ENCODE data around the gene CYP46A1.

CYP46A1 gene

DNA sequence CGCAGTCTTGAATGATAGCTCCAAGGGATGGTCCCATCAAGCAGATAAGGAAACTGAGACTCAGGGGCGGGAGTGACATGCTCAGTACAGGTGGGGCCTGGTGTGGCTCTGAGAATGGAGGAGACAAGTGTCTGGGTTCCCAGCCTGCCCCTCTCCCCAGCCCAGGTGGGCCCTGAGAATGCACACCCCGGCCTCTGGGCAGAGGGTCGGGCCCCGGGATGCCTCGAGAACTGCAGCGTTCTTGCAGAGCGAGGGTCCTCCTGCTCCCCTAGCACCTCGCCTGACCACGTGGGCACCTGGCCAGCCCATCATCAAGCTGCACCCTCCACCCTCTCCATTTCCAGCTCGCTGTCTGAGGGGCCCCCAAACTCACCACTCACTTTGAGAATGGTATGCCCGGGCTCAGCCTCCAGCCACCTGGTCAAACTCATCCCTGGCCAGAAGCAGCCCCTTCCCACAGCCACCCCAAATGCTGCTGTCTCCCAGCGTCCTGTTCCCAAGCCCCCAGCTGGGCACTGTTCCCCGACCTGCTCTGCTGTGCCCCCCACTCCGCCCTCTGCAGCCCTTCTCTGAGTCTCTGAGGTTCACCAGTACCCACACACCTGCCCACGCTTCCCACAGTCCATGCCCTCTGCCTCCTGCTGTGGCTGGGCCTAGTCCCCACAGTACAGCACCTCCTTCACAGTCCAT lies 44.3 kb downstream of the CYP46A1 start:
- DNase-seq (ENCODE audit: low read depth in 3 of 3): no peak

DNA sequence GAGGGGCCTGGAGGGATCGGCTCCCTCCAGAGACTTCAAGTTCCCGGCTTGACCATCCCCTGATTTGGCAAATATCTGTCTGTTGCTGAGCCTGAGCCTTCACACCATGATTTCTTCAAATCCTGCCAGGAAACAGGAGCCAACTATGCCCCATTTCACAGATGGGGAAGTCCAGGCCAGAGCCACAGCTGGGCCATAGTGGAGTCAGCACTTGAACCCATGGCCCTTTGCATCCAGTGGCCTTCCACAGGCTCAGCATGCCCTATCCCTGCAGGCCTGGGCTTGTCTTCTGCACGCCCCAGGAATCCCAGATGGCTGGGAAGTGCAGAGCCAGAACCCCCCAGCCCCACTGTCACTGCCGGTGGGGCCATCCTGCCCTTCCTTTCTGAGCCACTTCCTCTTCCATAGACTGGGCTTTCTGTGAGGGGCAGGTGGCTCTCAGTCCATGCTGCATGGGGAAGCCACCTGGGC lies 44.9 kb downstream of the CYP46A1 start:
- DNase-seq (ENCODE audit: low read depth in 3 of 3): no peak

DNA sequence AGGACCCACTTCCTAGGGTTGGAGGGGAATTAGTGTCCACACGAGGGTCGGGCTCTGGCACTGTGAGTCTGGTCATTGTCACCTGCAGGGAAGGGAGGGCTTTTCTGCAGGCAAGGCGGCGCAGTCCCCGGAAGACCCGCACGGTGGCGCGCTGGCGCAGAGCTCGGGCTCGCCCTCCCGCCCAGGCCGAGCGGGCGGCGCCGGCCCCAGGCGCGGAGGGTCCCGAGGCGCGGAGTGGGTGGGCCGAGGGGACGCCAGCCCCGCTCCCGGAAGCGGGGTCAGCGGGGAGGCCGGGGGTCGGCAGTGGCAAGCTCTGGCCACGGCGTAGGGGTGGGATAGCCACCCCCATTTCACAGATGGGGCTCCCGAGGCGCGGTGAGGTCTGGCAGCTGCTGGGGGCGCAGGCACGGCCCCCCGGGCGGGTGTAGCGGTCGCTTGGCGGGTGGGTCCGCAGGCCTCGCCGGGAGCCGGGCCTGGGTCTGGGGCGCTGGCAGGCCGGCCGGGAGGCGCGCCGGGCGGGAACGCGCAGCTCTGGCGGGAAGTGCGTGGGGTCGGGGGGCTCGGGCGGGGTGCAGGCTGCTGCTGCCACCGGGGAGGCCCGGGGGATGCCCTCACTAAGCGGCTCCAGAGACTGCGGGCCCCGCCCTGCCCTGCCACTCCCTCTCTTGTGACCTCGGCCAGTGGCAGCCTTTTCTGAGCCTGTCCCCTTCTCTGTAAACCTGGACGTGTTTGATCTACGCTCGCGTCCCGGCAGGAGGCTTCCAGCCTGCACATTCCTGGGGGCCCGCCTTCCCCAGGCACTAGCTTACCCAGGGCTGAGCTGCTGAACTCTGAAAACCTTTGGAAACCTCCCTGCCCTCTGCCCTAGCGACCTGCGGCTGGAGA lies 46.1 kb downstream of the CYP46A1 start:
- DNase-seq (ENCODE audit: low read depth in 3 of 3): peak; percentile 27 to 57 (median 37)

DNA sequence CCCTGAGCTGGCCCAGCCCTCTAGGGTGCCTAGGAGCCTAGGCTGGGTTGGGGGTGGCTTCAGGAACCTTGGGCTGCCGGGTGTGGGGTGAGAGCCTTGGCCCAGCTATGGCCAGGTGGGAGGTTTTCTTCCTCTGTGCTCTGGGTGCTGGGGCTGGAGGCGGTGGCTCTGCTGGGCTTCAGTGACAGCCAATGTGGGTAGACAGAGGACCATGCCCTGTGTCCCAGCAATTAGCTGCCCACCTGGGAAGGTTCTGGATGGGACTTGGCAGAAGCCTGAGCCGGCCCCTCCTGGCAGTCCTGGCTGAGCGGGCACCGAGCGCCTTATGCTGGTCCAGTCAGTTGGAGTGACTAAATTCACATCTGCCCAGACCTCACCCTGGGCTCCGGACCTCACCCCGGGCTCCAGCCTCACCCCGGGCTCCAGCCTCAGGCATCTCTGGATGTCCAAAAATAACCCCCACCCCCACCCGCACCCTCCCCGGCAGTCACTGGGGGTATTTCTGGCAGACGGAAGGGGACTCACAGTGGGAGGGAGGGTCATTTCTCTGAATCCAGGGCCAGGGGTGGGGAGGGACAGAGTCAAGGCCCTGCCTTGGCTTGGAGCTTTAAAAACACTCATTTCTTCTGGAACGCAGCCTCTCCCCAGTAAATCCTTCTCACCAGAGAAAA lies 46.9 kb downstream of the CYP46A1 start:
- no peak for DNase-seq (ENCODE audit: low read depth in 3 of 3)

DNA sequence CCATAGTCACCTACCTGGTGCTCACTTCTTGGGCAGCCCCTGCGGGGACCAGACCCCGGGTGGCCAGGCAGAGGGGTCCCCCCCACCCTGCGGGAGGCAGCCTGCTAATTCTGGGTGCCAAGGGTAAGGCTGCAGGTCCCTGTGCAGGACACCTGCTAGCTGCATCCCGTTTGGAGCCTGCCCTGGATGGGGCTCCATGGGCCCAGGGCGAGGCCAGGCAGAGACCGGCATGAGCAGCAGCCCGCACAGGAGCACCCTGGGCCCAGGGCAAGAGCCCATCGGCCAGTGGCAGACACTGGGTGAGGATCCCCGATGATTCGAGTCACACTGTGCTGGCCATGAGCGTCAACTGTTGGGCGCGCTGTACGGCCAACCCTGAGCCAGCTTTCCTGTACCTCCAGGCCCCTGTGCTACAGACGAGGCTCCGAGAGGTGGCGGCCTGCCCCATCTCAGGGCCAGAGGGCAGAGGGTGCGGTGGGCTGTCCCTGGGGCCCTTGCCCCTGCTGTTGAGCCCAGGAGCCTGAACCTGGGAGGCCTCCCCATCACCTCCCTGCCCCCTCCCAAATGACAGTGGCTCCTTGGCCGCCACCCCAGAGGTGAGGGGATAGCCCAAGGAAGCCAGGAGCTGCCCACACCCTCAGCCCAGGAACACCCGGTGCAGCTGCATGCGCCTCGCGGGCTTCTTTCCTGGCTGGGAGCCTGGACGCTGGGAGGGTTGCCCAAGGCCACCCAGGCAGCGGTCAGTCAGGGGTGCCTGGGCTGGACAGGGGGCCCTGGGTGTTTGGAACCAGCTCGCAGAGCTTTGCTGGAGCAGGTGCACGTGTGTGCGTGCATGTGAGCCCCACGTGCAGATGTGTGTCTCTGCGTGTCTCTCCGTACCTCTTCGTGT lies 47.7 kb downstream of the CYP46A1 start:
- no peak for DNase-seq (ENCODE audit: low read depth in 3 of 3)

DNA sequence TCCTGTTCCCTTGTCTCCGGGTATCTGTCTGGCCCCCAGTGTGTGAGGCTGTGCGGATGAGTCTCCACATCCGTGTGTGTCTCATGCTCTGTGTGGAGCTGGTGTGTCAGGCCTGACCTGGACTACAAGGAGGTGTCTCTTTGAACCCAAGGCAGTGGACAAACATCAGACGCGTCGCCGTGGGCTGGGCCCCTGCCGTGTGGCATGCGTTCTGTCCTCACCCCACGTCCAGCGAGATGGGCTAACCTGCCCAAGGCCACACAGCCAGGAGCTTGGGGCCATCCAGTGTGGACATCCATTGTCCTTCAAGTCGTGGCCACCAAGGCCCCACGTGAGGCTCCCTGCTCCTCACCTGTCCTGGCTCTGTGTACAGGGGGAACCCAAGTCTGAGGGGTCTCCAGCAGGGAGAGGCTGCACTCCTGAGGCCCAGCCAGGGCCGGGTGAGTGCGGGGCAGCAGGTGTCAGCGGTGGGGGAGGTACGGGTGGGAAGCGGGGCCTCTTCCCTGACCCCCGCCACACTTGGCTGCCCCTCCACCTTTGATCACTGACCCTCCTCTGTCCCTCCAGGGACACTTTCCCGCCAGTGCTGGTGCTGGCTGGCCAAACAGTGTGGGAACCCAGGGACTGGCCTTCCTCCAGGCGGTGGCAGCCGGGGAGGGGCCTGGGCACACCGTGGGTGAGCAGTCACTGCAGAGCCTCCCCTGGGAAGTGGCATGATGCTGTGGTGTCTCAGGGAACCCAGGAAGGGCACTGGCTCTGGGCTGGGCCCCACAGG lies 48.5 kb downstream of the CYP46A1 start:
- no peak for DNase-seq (ENCODE audit: low read depth in 3 of 3)

DNA sequence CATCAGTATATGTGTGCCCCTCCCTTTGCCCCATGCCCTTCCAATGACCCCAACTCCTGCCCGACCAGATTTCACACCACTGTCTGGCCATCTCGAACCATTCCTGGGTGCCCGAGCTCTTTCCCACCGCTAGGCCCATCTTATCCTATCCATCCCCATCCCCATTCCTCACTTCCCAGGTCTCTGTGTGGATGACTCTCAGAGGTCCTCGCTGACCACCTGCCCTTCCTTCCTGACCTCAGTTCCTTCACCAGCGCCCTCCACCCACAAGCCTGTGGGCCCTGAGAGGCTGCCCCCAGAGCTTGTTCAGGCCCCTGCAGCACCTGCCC lies 49.1 kb downstream of the CYP46A1 start:
- no peak for DNase-seq (ENCODE audit: low read depth in 3 of 3)

DNA sequence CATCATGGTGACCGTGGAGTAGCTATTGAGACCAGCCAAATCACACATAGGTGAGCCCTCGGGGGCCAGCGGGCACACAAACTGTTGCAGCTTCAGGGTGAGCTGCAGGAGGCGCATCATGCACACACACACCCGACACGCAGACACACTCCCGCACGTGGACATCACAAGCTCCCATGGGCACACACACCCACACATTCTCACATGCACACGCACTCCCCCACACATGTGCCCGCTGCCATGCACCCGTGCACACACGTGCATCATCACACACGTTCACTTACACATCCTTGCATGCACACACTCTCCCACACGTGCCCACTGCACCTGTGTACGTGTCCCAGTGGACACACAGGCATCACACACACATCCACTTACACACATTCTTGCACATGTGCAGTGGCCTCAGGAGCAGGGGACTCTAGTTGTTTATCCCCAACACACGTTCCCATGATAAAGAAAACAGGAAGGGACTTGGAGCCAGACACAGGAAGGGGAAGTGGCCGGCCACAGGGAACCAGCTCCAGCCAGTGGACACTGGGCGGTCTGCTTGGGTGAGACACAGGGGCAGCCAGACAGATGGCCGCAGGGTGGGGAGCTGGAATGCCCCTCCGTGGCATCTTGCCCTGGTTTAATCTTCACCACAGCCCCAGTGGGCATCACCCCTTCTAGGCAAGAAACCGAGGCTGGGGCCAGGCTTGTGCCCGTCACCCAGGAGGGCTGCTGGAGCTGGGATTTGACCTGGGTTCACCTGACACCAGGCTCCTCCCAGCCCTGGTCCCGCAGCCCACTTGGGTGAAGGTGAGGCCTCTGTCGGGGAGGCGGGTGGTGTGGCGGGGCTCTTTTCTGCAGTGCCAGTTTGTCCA lies 49.7 kb downstream of the CYP46A1 start:
- no peak for DNase-seq (ENCODE audit: low read depth in 3 of 3)

DNA sequence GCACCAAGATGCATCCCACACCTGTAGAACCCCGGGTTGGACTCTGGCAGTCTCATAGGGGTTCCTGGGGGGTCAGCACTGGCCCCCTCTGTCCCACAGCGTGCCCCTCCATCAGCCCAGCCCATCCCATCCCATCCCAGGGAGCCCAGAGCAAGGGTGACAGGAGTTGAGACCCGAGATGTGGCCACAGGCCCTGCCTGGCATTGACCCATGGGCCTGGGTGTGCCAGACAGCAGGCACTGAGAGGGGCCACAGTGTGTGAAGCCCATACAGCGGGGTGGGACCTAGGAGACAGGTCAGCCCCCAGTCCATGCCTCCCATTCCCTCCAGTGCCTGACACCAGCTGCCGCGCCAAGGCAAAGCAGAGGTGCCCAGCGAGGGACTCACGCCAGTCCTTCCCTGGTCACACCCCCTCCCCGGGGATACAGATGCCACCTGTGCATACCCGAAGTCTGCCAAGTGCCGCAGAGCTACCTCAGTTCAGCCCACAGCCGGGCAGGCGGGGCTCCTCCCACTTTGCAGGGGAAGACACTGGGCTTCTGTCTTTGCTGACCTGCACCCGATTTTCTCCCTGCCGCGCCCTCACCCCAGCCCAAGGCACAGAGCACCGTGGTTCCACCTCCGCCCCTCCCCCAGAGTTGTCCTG lies 50.4 kb downstream of the CYP46A1 start:
- DNase-seq (ENCODE audit: low read depth in 3 of 3): no peak

DNA sequence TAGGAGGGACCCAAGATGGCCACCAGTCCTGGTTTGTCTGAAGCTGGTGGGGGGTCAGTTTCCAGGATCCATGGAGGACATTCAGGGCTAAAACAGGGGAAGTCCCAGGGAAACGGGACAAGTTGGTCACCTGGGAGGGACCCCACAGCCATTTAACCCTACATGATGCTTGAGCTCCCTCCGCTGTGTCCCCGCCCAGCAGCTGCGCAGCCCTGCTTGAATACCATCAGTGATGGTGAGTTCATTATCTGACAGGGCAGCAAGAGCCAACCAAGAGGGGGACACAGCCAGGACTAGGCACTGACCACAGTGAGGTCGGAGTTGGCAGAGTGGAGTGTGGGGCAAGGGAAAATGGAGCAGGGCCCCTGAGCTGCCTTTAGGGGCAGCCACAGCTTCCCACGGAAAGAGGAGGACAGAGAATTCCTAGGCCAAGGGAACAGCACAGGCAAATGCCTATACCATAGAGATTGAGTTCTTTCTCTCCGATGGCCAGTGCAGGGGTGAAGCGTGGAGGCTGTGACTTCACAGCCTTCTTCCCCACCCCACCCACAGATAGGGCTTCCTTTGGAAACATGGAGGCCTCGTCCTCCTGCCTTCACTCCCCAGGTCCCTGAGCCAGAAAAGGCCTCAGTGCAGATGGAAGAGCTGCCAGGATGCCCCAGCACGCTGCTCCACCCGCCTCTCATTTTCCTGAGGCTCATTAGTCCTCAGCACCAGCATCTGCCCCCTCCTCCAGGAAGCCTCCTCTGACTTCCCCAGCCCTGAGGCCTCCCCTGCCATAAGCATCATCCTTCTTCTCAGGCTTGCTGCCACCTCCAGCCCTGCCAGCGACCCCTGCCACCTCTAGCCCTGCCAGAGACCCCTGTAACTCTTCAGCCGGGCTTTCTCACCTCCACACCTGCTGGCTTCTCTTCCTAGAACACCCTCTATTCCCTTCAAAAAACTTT lies 51.4 kb downstream of the CYP46A1 start:
- DNase-seq (ENCODE audit: low read depth in 3 of 3): no peak

DNA sequence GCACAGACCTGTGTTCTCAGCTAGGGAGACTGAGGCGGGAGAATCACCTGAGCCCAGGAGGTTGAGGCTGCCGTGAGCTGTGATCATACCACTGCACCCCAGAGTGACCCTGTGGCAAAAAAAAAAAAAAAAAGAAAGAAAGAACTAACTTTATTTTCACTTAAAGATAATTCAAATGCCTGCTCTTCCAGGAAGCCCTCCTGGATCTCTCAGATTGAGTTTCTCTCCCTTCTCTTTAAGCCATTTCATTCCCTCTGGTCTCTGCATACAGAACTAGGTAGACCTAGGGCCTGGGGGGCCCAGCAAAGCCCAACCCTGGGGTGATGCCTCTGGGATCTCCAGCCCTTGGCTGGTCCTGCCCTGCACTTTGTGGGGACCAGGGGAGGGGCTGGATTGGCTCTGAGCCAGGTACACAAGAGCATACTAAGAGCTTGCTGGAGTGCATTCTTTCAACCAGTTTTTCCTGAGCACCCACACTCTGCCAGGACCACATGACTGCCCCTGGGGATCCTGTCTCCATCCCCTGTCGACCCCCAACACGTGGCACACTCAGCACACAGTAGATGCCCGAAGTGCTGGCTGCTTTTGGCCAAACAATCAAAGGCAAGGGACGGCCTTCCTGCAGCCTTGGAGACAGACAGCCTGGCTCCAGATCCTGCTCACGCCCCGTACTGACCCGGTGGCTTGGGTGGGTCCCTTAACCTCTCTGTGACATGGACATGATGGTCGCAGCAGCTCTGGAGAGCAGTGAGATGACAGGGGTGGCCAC lies 52.7 kb downstream of the CYP46A1 start:
- no peak for DNase-seq (ENCODE audit: low read depth in 3 of 3)

DNA sequence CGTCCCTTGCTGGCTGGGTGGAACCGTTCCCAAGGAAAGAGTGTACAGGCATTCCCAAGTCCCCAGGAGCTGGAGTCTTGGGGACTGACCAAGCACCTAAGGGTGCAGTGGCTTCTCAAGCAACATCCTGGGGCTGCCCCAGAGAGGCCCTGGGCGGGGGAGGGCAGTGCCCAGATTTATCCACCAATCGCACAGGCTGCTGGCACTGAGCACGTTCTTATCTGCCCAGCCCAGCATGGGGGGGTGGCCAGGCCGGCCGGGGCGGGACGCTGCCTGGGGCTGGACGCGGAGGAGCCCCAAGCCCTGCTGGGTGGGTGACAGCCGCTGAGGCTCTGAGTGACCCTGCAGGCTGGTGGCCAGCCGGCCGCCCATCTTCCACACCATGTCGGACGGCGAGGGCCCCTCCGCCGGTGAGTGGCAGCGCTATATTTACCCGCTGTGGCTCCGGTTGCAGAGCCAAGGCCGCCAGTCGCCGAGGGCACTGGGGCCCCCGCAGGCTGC lies 53.4 kb downstream of the CYP46A1 start:
- DNase-seq (ENCODE audit: low read depth in 3 of 3): no peak

DNA sequence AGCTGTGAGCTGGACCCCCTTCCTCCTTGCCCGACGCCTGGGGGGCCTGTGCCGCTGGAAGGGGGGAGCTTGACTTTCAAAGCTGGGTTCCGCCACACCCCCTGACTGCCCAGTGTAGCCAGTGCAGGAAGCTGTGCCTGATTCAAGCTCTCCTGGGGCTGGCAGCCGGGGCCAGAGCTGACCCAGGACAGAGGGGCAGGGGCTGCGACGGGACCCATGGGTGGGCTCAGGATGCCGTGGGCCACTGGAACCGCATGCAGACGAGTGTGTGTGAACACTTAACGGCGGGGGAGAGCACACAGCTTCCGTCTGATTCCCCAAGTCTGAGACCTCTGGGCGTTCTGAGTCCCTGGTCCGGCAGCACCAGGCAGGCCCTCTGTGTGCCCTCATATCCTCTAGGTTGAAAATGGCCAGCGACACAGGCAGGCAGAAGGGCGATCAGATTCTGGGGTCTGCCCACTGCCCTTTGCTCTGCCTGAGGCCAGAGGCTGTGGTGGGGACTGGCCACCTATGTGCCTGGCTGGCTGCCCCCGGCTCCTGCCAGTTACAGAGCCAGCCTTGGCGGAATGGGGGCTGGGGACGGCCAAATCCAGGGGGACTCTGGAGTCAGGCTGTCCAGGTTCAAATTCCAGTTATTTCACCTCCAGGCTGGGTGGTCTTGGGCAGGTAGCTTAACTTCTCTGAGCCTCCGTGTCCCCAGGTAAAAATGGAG lies 54.0 kb downstream of the CYP46A1 start:
- DNase-seq (ENCODE audit: low read depth in 3 of 3): no peak

DNA sequence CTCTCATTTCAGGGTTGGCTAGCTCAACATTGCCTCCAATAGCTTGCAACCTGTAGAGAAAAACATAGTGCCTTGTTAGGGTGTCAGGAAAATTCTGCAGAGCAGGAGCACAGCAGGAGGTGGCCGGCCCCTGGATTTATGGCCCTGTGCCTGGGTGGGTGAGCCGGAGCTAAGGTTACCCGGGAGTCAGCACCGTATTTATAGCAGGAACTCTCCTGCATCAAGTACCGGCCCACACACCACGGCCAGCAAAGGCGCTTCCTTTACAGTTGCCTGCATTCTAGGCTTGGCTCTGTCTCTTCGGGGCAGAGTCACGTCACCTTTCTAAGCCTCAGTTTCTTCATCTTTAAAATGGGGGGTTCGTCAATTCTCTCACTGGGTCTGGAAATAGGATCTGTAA lies 56.3 kb downstream of the CYP46A1 start:
- no peak for DNase-seq (ENCODE audit: low read depth in 3 of 3)

DNA sequence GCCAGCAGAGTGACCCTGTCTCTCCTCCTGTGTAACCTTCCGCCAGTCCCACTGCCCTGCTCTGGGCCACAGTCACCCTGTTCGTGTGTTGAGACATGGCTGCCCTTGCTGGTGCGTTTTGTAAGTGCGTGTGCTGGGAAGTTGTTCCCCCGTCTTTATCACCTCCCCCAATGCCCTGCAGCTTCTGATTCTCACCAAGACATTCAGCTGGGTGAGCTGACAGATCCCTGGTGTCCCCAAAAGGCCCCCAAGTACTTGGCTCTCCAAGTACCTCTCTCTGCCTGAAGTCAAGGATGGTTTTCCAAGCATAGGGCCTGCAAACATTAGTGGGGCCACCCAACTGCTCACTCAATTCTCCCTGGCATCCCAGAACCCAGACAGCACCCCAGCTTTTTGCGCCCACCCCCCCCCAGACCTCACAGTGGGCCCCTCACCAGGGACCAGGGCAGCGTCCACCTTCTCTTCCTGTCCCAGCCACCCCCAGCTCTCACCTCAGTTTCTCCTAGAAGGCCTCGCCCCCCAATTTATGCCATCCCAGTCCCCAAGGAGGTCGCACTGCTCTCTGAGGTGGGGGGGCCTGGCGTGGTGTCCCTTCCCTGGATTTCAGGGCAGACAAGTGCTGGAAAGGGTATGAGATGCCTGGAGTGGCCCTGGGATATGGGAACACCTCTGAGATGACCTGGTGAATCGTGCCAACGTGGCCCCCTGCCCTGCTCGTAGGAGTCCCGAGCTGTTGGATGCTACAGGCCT lies 57.3 kb downstream of the CYP46A1 start:
- no peak for DNase-seq (ENCODE audit: low read depth in 3 of 3)

DNA sequence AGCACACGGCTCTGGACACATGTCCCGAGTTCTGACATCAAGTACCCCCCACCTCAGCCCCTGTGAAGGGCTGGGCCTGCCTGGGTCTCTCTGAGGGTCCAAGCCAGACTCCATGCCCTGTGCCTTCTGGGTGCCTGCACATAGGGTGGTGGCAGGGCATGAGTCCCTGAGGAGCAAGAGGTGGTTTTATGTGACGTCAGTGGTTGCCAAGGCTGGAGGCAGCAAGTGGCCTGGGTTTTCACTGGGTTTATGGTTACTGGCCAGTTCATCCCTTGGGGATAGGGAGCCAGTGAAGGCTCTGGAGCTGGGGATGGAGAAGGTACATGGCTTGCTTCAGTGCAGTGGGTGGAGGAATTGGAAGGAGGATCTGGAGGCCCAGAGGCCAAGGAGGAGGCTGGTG lies 58.0 kb downstream of the CYP46A1 start:
- DNase-seq (ENCODE audit: low read depth in 3 of 3): no peak

All from stimulated activated CD4-positive, alpha-beta T cell treated with anti-CD3 and anti-CD28 coated beads, TNF-alpha, amount 100 ng/mL, for 4 hours (primary cell).